ENCODE results near the gene OLFML2B.

DNA sequence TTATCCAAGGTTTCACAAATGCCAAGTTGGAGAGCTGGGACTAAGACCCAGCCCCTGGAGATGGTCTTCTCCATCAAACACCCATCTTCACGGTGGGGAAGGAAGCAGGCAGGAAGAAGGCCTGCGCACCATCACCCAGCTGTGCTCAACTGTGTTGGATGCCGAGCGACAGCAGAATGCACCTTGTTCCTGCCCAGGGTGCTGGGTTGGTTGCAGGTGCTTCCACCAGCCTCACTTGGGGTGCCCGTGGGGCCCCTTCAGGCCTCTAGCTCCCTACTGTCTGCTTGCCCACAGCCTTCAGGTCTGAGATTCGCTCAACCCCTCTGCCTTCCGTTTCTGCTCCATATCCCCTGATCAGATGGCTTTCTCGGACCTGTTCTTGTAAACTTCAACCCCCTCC lies 42.5 kb downstream of the OLFML2B start:
- TF ChIP-seq ZNF777 (tag by site-specific recombination; IDR thresholded peaks at IDR 0.05; ENCODE audit: borderline replicate concordance) (no peak), CTCF (tag by site-specific recombination; IDR thresholded peaks at IDR 0.05) (no peak), PRDM2 (tag by site-specific recombination; IDR thresholded peaks at IDR 0.05; ENCODE audit: borderline replicate concordance) (no peak), ZFP3 (tag by site-specific recombination; IDR thresholded peaks at IDR 0.05; ENCODE audit: low read depth) (no peak), ZNF155 (tag by site-specific recombination; IDR thresholded peaks at IDR 0.05) (no peak)

Measured in HEK293 (cell line).